HT1080 (cell line): Measurements from ENCODE around the gene SHANK3. TPM values are rescaled to one million over a fixed set of nuclear protein-coding genes. Genes with fewer than 3 reads are reported as not detected.
"Not testable (repeated sequence)": the region's sequence is repeated elsewhere in the genome, so short reads cannot be mapped to it uniquely, and the experiment has no call there.

ENCODE experiments used
- DNase-seq: peaks from one replicate; pipeline ENCODE4 v3.0.0-alpha.2; 2015; ENCODE audit warnings: low read depth
- polyA plus RNA-seq, 2 experiments: library from polyadenylated mRNA; depleted of rRNA; stranded (reverse); fragments of >200 nt; gene quantifications; 2 replicates each; pipeline ENCODE4 v1.2.3, GENCODE V29; 2015
- total RNA-seq: library from RNA; depleted of rRNA; stranded (reverse); fragments of >200 nt; shearing (Covaris generic); gene quantifications from 2 replicates; pipeline ENCODE4 v1.2.3, GENCODE V29; 2014; rRNA removed

SHANK3 gene
- 0.58 and 0.63 TPM in 2 replicates for total RNA-seq
- polyA plus RNA-seq (2015; cell fraction: cytosol; rRNA removed), result 0.51 TPM in 2 replicates
- 0.39 and 0.85 TPM in 2 replicates for polyA plus RNA-seq (2015; cell fraction: nucleus; rRNA removed)

GRCh38 chr22:50672471-50673230 lies at the start of gene SHANK3:
SHANK3 (plus strand) TSS chr22:50672823.
- DNase-seq, result no peak

- no peak for DNase-seq
Observed at GRCh38 chr22:50624347-50625130, 48.1 kb upstream of the SHANK3 start.

- DNase-seq, result no peak
Observed at GRCh38 chr22:50625131-50625567, 47.5 kb upstream of the SHANK3 start.

GRCh38 chr22:50625568-50626313 lies 46.9 kb upstream of the SHANK3 start:
- no peak for DNase-seq

GRCh38 chr22:50626314-50626849 lies 46.2 kb upstream of the SHANK3 start:
- no peak for DNase-seq

- DNase-seq, result no peak
Observed at GRCh38 chr22:50626850-50627641, 45.6 kb upstream of the SHANK3 start.

- peak; percentile 63 for DNase-seq
Observed at GRCh38 chr22:50627642-50628542, 44.7 kb upstream of the SHANK3 start, which contains the start of gene ARSA. ARSA (minus strand) TSS chr22:50628152; CDS start chr22:50627779, 373 bp downstream.

- no peak for DNase-seq
Observed at GRCh38 chr22:50628543-50629134, 44.0 kb upstream of the SHANK3 start.

GRCh38 chr22:50630376-50630775 lies 42.2 kb upstream of the SHANK3 start:
- DNase-seq, result peak; percentile 44

GRCh38 chr22:50633086-50633485 lies 39.5 kb upstream of the SHANK3 start:
- DNase-seq, result no peak

GRCh38 chr22:50633771-50634170 lies 38.9 kb upstream of the SHANK3 start:
- no peak for DNase-seq

GRCh38 chr22:50635591-50635990 lies 37.0 kb upstream of the SHANK3 start:
- DNase-seq, result no peak

GRCh38 chr22:50640296-50640695 lies 32.3 kb upstream of the SHANK3 start:
- not testable (repeated sequence) for DNase-seq

- DNase-seq, result no peak
Observed at GRCh38 chr22:50640857-50641647, 31.6 kb upstream of the SHANK3 start.

GRCh38 chr22:50641696-50642607 lies 30.7 kb upstream of the SHANK3 start:
- no peak for DNase-seq

GRCh38 chr22:50643021-50643820 lies 29.4 kb upstream of the SHANK3 start:
- not testable (repeated sequence) for DNase-seq
